ENCODE results near the gene PTGDS. TPM values are rescaled to one million over a fixed set of nuclear protein-coding genes. Genes with fewer than 3 reads are reported as not detected.

PTGDS gene
- total RNA-seq, 1 donor from 2014 or later = 3.8 TPM

DNA sequence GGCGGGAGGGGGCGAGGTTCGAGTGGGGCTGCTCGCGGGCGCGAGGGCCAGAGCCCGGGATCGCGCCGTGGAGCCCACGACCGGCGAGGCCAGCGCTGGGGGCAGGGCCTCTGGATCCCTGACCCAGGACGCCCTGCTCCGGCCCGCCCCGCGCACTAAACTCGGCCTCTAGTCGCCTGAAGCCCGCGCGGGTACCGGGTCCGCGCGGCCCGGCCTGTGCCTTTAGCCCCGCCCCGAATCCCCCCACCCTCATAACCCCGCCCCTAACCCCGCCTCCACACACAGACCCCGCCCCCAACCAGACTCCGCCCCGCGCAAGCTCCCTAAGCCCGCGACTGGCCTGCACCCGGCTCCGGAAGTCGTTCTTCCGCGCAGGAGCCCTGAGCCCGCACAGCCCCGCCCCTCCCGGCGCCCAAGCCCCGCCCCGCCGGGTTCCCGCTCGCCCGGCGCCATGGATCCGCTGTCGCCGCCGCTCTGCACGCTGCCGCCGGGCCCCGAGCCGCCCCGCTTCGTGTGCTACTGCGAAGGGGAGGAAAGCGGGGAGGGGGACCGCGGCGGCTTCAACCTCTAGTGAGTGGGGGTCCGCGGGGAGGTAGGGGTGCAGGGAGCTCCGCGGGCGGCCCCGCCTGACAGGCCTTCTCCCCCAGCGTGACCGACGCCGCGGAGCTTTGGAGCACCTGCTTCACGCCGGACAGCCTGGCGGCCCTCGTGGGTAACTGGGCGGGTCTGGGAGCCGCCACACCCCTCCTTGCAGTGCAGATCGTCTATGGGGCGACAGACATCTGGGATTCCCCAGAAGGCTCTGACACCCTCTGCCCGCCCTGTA lies 14.9 kb downstream of the PTGDS start, which contains the start of gene PAXX:
Gene PAXX (plus strand): TSS at position 430 of the 826 bp plus-strand sequence. CDS start 22 bp downstream, at position 452.
- DNase-seq (ENCODE audit: low read depth) = peak; percentile 67
- TF ChIP-seq, protein P1, sequence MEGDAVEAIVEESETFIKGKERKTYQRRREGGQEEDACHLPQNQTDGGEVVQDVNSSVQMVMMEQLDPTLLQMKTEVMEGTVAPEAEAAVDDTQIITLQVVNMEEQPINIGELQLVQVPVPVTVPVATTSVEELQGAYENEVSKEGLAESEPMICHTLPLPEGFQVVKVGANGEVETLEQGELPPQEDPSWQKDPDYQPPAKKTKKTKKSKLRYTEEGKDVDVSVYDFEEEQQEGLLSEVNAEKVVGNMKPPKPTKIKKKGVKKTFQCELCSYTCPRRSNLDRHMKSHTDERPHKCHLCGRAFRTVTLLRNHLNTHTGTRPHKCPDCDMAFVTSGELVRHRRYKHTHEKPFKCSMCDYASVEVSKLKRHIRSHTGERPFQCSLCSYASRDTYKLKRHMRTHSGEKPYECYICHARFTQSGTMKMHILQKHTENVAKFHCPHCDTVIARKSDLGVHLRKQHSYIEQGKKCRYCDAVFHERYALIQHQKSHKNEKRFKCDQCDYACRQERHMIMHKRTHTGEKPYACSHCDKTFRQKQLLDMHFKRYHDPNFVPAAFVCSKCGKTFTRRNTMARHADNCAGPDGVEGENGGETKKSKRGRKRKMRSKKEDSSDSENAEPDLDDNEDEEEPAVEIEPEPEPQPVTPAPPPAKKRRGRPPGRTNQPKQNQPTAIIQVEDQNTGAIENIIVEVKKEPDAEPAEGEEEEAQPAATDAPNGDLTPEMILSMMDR (IDR thresholded peaks at IDR 0.05; ENCODE audit: insufficient read depth, low read length, poor library complexity, severe bottlenecking) = no peak
- Histone ChIP-seq H3K36me3 (ENCODE audit: control insufficient read depth, insufficient read depth, low read length) (no peaks in the 10 kb centered on the region), H3K27me3 (ENCODE audit: control insufficient read depth, insufficient read depth, low read length) (peaks cover 3% of the 10 kb centered on the region), H3K4me3 (ENCODE audit: low read depth, low read length) (peak within 1 kb of the TSS; percentile 72)

DNA sequence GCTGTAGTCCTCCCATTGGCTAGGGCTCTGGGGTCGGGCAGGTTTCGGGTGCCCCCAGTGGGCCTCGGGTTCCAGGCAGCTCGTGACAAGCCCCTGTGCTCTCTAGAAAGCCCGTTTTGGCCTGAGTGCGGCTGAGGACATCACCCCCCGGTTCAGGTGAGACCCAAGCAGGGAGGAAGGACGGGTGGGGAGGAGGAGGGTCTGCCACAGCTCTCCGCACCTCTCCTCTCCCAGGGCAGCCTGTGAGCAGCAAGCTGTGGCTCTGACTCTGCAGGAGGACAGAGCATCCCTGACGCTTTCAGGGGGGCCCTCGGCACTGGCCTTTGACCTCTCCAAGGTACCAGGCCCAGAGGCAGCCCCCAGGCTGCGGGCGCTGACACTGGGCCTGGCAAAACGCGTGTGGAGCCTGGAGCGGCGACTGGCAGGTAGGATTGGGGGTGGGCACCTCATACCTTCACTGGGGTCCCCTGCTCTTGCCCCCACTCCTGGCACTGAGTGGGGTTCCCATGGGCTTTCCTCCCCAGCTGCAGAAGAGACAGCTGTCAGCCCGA lies 15.6 kb downstream of the PTGDS start:
- H3K4me3 ChIP-seq (ENCODE audit: low read depth, low read length) = peak overlapping the region; percentile 72
- TF ChIP-seq, protein P1 (IDR thresholded peaks at IDR 0.05; ENCODE audit: insufficient read depth, low read length, poor library complexity, severe bottlenecking) = no peak
- no peaks in the 10 kb centered on the region for H3K27me3 ChIP-seq (ENCODE audit: control insufficient read depth, insufficient read depth, low read length)
- no peaks in the 10 kb centered on the region for H3K36me3 ChIP-seq (ENCODE audit: control insufficient read depth, insufficient read depth, low read length)
- DNase-seq (ENCODE audit: low read depth) = no peak

GRCh38 chr9:136994180-136994887 lies 17.0 kb downstream of the PTGDS start:
- Histone ChIP-seq H3K36me3 (ENCODE audit: control insufficient read depth, insufficient read depth, low read length) (no peaks in the 10 kb centered on the region), H3K27me3 (ENCODE audit: control insufficient read depth, insufficient read depth, low read length) (no peaks in the 10 kb centered on the region), H3K4me3 (ENCODE audit: low read depth, low read length) (no peak overlapping the region)
- no peak for DNase-seq (ENCODE audit: low read depth)
- TF ChIP-seq, protein P1 (IDR thresholded peaks at IDR 0.05; ENCODE audit: insufficient read depth, low read length, poor library complexity, severe bottlenecking) = no peak

DNA sequence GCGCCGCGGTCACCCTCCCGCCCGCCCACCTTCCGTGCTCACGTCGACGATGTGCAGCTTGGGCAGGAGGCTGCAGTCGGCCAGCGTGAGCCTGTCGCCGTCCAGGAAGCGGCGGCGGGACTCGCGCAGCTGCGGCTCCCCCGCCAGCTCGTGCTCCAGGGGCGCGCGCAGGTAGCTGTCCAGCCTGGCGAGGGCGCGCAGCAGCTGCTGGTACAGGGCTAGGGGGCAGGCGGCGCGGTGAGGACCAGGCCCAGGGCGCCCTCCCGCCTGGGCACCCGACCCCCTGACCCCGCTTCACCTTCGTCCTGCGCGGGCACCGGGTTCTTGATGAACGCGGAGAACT lies 17.6 kb downstream of the PTGDS start:
- Histone ChIP-seq H3K4me3 (ENCODE audit: low read depth, low read length) (no peak overlapping the region), H3K27me3 (ENCODE audit: control insufficient read depth, insufficient read depth, low read length) (no peaks in the 10 kb centered on the region), H3K36me3 (ENCODE audit: control insufficient read depth, insufficient read depth, low read length) (no peaks in the 10 kb centered on the region)
- TF ChIP-seq, protein P1 (IDR thresholded peaks at IDR 0.05; ENCODE audit: insufficient read depth, low read length, poor library complexity, severe bottlenecking) = no peak
- no peak for DNase-seq (ENCODE audit: low read depth)

- TF ChIP-seq, protein P1 (IDR thresholded peaks at IDR 0.05; ENCODE audit: insufficient read depth, low read length, poor library complexity, severe bottlenecking) = no peak
- Histone ChIP-seq H3K27me3 (ENCODE audit: control insufficient read depth, insufficient read depth, low read length) (no peaks in the 10 kb centered on the region), H3K4me3 (ENCODE audit: low read depth, low read length) (no peak overlapping the region), H3K36me3 (ENCODE audit: control insufficient read depth, insufficient read depth, low read length) (no peaks in the 10 kb centered on the region)
- DNase-seq (ENCODE audit: low read depth) = no peak
Measured at GRCh38 chr9:136995362-136995761, 18.1 kb downstream of the PTGDS start.
